Stimulated activated CD8-positive, alpha-beta memory T cell treated with anti-CD3 and anti-CD28 coated beads, Interleukin-4, amount 100 ng/mL, for 1 hour (primary cell): Measurements from ENCODE around the gene ABAT.
A peak's percentile ranks its signal among the peaks of the same experiment; 100 is the strongest.

Experiments
- DNase-seq, 2 donors: peaks; one replicate each; pipeline ENCODE4 v3.0.0-alpha.2; 2020; ENCODE audit warnings: low read depth in 2 of 2, low spot score in 1 of 2

ABAT gene

GRCh38 chr16:8674413-8675022 lies at the start of gene ABAT:
TSS of gene ABAT (plus strand) at chr16:8674617. CDS start at chr16:8735740, 61,123 bp downstream.
- peak; percentile 58 to 80 for DNase-seq

GRCh38 chr16:8625491-8626087 lies 48.8 kb upstream of the ABAT start:
- no peak for DNase-seq

GRCh38 chr16:8626946-8627345 lies 47.5 kb upstream of the ABAT start:
- no peak for DNase-seq

GRCh38 chr16:8627456-8627855 lies 47.0 kb upstream of the ABAT start:
- DNase-seq, result no peak

- DNase-seq, result no peak
Observed at GRCh38 chr16:8628981-8629725, 45.3 kb upstream of the ABAT start.

- DNase-seq, result no peak
Observed at GRCh38 chr16:8630255-8630953, 44.0 kb upstream of the ABAT start.

GRCh38 chr16:8631373-8631772 lies 43.0 kb upstream of the ABAT start:
- no peak for DNase-seq

- DNase-seq, result no peak
Observed at GRCh38 chr16:8631818-8632465, 42.5 kb upstream of the ABAT start.

GRCh38 chr16:8632675-8633182 lies 41.7 kb upstream of the ABAT start:
- DNase-seq, result no peak

GRCh38 chr16:8634991-8635736 lies 39.3 kb upstream of the ABAT start:
- no peak for DNase-seq

GRCh38 chr16:8639694-8640093 lies 34.7 kb upstream of the ABAT start:
- no peak for DNase-seq

GRCh38 chr16:8641671-8642070 lies 32.7 kb upstream of the ABAT start:
- DNase-seq, result no peak

- no peak for DNase-seq
Observed at GRCh38 chr16:8642146-8642545, 32.3 kb upstream of the ABAT start.

GRCh38 chr16:8644211-8645140 lies 29.9 kb upstream of the ABAT start:
- DNase-seq, result no peak

GRCh38 chr16:8645141-8645521 lies 29.3 kb upstream of the ABAT start:
- no peak for DNase-seq

GRCh38 chr16:8645831-8646230 lies 28.6 kb upstream of the ABAT start:
- no peak for DNase-seq

GRCh38 chr16:8646326-8647053 lies 27.9 kb upstream of the ABAT start:
- DNase-seq, result no peak

- DNase-seq, result no peak
Observed at GRCh38 chr16:8647721-8648318, 26.6 kb upstream of the ABAT start.
